ENCODE results near the gene SLC13A3. TPM values are rescaled to one million over a fixed set of nuclear protein-coding genes. Genes with fewer than 3 reads are reported as not detected.

Gene SLC13A3
- total RNA-seq, 3 donors from 2014 or later (not counting 1 experiment from before 2014, with no cell fraction given) = 0.63 TPM; not detected in 1

- 96% methylated on average over 3 of the region's 3 CpGs for WGBS (ENCODE audit: insufficient coverage)
- no peak overlapping the region for H3K27ac ChIP-seq (ENCODE audit: low read length)
- H3K9me3 ChIP-seq (ENCODE audit: control insufficient read depth, insufficient read depth, low read length) = no peaks in the 10 kb centered on the region
- no peak overlapping the region for H3K4me3 ChIP-seq (ENCODE audit: low read length)
- intact Hi-C loops (cut with micrococcal nuclease) = no loop called here
- H3K36me3 Mint-ChIP-seq = no peaks in the 10 kb centered on the region
- no peak overlapping the region for H3K4me3 Mint-ChIP-seq
- no peaks in the 10 kb centered on the region for H3K9me3 Mint-ChIP-seq
- DNase-seq (no peak), ATAC-seq (no peak)
- no peak overlapping the region for H3K27ac Mint-ChIP-seq
- peaks cover 9% of the 10 kb centered on the region for H3K4me1 ChIP-seq (ENCODE audit: control insufficient read depth, insufficient read depth, low read length)
- no peaks in the 10 kb centered on the region for H3K27me3 Mint-ChIP-seq (ENCODE audit: low read depth in 2 of 2)
- TF ChIP-seq CTCF (IDR thresholded peaks at IDR 0.05) = no peak
- no peaks in the 10 kb centered on the region for H3K27me3 ChIP-seq (ENCODE audit: control insufficient read depth, insufficient read depth, low read length)
- peaks cover 0 to 12% of the 10 kb centered on the region in 2 donors for H3K4me1 Mint-ChIP-seq
- H3K36me3 ChIP-seq (ENCODE audit: control insufficient read depth, insufficient read depth, low read length) = no peaks in the 10 kb centered on the region
Observed at GRCh38 chr20:46559001-46559400, 92.3 kb downstream of the SLC13A3 start.

DNA sequence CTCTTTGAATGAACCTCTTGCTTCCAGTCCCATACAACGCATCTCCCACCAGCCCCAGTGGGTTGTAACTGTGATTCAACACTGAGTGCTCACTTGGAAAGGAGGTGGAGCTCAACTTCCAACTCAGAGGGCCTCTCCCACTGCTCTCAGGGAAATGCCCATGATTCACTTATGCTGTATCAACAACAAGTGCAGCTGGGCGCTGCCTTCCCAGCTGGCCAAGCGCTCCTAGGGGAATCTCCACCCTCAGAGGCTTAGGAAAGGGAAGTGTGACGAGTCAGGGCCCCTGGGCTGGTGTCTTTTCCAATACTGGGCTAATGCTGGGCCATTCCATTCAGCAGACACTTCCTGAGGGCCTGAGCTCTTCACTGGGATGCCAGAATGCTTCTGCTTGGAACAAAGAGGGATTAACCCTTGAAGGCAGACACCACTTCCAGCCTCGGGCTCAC is 92.7 kb downstream of the SLC13A3 start:
- intact Hi-C loops (cut with micrococcal nuclease) = no loop called here
- TF ChIP-seq CTCF (IDR thresholded peaks at IDR 0.05) = no peak
- peaks cover 9% of the 10 kb centered on the region for H3K4me1 ChIP-seq (ENCODE audit: control insufficient read depth, insufficient read depth, low read length)
- no peaks in the 10 kb centered on the region for H3K36me3 ChIP-seq (ENCODE audit: control insufficient read depth, insufficient read depth, low read length)
- no peak overlapping the region for H3K4me3 Mint-ChIP-seq
- H3K9me3 ChIP-seq (ENCODE audit: control insufficient read depth, insufficient read depth, low read length) = no peaks in the 10 kb centered on the region
- no peak overlapping the region for H3K27ac ChIP-seq (ENCODE audit: low read length)
- no peak for ATAC-seq
- H3K4me3 ChIP-seq (ENCODE audit: low read length) = no peak overlapping the region
- WGBS (ENCODE audit: insufficient coverage) = 78% methylated on average over 5 of the region's 5 CpGs
- H3K27ac Mint-ChIP-seq = no peak overlapping the region
- H3K4me1 Mint-ChIP-seq = peaks cover under 1 to 14% of the 10 kb centered on the region in 2 donors
- no peak for DNase-seq
- H3K9me3 Mint-ChIP-seq = no peaks in the 10 kb centered on the region
- H3K27me3 Mint-ChIP-seq (ENCODE audit: low read depth in 2 of 2) = no peaks in the 10 kb centered on the region
- no peaks in the 10 kb centered on the region for H3K36me3 Mint-ChIP-seq
- H3K27me3 ChIP-seq (ENCODE audit: control insufficient read depth, insufficient read depth, low read length) = no peaks in the 10 kb centered on the region

GRCh38 chr20:46557231-46557956 is 93.9 kb downstream of the SLC13A3 start:
- no peak for TF ChIP-seq CTCF (IDR thresholded peaks at IDR 0.05)
- Mint-ChIP-seq H3K27ac (no peak overlapping the region), H3K4me3 (no peak overlapping the region), H3K4me1 (peaks cover 12 to 25% of the 10 kb centered on the region in 2 donors), H3K9me3 (no peaks in the 10 kb centered on the region), H3K27me3 (ENCODE audit: low read depth in 2 of 2) (no peaks in the 10 kb centered on the region), H3K36me3 (no peaks in the 10 kb centered on the region)
- 89% methylated on average over 8 of the region's 8 CpGs for WGBS (ENCODE audit: insufficient coverage)
- Histone ChIP-seq H3K27me3 (ENCODE audit: control insufficient read depth, insufficient read depth, low read length) (no peaks in the 10 kb centered on the region), H3K27ac (ENCODE audit: low read length) (no peak overlapping the region), H3K9me3 (ENCODE audit: control insufficient read depth, insufficient read depth, low read length) (no peaks in the 10 kb centered on the region), H3K4me1 (ENCODE audit: control insufficient read depth, insufficient read depth, low read length) (peaks cover 16% of the 10 kb centered on the region), H3K4me3 (ENCODE audit: low read length) (no peak overlapping the region), H3K36me3 (ENCODE audit: control insufficient read depth, insufficient read depth, low read length) (no peaks in the 10 kb centered on the region)
- intact Hi-C loops (cut with micrococcal nuclease) = no loop called here
- DNase-seq = no peak
- ATAC-seq = no peak

All from natural killer cell (primary cell).